HT1080 (cell line): ENCODE data around the gene PDCD2L. TPM values are rescaled to one million over a fixed set of nuclear protein-coding genes. Genes with fewer than 3 reads are reported as not detected.
"Not testable (repeated sequence)": the region's sequence is repeated elsewhere in the genome, so short reads cannot be mapped to it uniquely, and the experiment has no call there.

Experiments
- DNase-seq: peaks from one replicate; pipeline ENCODE4 v3.0.0-alpha.2; 2015; ENCODE audit warnings: low read depth
- total RNA-seq: library from RNA; depleted of rRNA; stranded (reverse); fragments of >200 nt; shearing (Covaris generic); gene quantifications from 2 replicates; pipeline ENCODE4 v1.2.3, GENCODE V29; 2014; rRNA removed

PDCD2L gene
- total RNA-seq, 1 experiment from 2014 or later = 54.2 TPM

DNA sequence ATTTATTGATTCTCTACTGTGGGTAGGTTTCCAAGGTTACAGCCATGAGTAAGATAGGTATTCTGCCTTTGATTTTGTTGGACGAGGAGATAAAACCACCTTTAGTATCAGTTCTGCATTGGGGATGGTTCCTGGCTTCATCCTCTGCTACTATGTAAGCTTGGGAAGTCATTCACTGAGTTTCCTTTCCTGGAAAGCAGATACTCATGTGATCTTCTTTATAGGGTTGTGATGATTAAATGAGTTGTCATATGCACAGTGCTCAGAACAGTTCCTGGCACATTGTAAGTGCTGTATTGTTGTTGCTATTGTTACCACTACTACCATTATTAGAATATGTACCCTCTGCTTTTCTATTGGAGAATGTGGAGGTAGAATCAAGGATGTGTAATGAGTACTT is 64.2 kb downstream of the PDCD2L start:
- no peak for DNase-seq

DNA sequence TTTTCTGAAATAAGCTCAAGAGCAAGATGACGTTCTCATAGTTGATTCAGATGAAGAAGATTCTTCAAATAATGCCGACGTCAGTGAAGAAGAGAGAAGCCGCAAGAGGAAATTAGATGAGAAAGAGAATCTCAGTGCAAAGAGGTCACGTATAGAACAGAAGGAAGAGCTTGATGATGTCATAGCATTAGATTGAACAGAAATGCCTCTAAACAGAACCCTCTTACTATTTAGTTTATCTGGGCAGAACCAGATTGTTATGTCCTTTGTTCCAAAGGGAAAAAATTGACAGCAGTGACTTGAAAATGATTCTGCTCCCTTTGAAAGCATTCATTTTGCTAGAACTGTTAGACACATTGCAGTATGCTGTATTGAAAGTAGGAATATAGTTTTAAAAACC is 64.8 kb downstream of the PDCD2L start:
- not testable (repeated sequence) for DNase-seq

DNA sequence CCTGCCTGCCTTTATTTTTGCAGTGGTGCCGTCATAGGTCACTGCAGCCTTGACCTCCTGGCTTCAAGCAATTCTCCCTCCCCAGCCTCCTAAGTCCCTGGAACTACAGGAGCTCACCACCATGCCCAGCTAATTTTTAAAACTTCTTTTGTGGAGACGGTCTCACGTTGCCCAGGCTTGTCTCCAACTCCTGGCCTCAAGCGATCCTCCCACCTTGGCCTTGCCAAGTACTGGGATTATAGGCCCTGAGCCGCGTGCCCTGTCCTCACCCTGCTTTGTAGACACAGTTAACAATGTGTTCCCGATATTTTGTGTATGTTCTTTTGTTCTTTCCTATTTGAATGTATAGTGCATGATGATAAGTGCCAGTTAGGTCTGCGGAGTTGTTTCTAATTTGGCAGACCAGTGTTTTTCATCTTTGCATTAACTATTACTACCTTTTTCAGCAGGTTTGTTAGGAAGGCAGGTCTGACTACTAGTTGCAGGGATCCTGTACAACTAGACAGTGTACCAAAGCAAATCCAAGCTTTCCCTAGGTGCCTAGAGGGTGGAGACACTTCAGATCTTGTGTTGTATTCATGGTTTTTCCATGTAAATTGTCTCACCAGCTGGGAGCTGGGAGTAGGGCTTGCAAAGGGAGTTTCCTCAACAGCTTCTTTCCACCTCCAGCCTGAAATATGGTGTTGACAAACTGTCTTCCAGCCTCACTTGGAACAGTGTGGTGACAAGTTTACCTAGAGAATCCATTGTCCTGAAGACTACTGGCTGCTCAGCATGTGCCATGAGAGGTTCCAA is 67.9 kb downstream of the PDCD2L start:
- no peak for DNase-seq

DNA sequence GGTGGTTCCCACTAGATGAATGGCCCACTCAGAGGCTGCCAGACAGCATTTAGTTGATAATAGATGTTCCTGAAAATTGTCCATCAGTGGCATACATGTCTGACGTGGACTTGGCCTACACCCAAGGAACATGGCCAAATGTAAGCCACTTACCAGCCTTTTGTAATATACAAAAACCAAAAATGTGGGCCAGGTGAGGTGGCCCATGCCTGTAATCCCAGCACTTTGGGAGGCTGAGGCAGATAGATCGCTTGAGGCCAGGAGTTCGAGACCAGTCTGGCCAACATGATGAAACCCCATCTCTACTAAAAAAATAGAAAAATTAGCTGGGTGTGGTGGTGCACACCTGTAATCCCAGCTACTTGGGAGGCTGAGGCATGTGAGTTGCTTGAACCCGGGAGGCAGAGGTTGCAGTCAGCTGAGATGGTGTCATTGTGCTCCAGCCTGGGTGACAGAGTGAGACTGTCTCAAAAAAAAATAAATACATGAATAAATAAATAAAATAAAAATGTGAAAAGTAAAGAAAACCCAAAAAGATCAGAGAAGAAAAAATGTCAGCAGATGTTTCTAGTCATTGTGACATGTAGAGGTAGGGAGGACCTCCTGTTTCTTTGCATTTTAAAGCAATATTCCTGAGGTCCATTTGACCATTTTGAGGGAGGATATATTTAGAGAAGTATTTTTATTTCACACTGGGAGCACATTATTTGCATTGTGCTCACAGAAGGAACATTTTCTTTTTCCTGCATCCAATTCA is 70.2 kb downstream of the PDCD2L start:
- DNase-seq = no peak

DNA sequence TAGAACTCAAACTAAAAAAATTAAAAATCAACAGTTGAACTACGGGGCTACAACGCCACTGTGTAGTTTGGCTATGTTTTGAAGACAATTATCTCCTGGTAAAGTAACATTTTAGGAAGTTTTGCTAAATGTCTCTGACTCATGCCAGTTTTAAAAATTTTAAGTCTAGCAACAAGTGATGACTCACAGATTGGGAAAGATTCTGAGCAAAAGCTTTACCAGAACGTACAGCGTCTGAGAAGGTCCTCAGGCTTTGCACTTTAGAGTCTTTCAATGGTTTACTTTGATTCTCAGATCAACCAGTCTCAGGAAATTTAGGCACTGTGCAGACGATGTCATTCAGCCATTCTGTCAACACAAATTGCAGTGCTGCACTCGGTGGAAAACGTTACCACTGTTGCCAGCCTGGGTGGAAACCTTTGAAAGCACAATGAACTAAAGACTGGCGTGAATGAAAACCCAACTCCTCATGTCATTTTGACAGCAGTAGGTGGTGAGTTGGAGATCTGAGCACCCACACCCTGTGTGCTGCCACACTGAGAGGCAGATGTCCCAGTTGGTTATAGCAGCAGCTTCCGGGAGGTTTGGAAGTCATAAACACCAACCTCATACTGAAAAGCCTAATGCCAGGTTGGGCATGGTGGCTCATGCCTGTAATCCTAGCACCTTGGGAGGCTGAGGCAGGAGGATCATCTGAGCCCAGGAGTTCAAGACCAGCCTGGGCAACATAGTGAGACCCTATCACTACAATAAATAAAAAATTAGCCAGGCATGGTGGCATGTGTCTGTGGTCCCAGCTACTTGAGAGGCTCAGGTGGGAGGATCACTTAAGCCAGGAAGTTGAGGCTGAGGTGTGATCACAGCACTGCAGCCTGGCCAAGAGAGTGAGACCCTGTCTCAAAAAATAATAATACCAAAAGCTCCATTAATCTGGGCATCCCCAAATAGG is 71.1 kb downstream of the PDCD2L start:
- DNase-seq = peak; percentile 71

Other genes starting within 250 kb of the PDCD2L start
- 60.0 and 137 TPM in 2 replicates for gene LSM14A, start 231.9 kb upstream of the PDCD2L start, total RNA-seq
- 7.5 and 8.1 TPM in 2 replicates for gene GARRE1, start 149.8 kb upstream of the PDCD2L start, total RNA-seq
- 156 and 180 TPM in 2 replicates for gene GPI, start 39.2 kb upstream of the PDCD2L start, total RNA-seq
- 240 and 271 TPM in 2 replicates for gene UBA2, start 24.0 kb downstream of the PDCD2L start, total RNA-seq
- 15.1 and 15.5 TPM in 2 replicates for gene WTIP, start 77.4 kb downstream of the PDCD2L start, total RNA-seq